Activated naive CD8-positive, alpha-beta T cell treated with anti-CD3 and anti-CD28 coated beads, Interleukin-2, amount 10 ng/mL, durations not matched to agents 7 days and 5 days (primary cell): Measurements from ENCODE around the gene SCAMP2. TPM values are rescaled to one million over a fixed set of nuclear protein-coding genes. Genes with fewer than 3 reads are reported as not detected.

Source experiments
- ATAC-seq: fragments of 150-1000 bp; cut with Tn5 transposase; one replicate; pipeline ENCODE4 v1.10.0; 2021; ENCODE audit warnings: low read depth, moderate library complexity
- POLR2A ChIA-PET: fragments of 350-600 bp; sonication (Branson Sonifier 250); formaldehyde crosslinking; loops from one replicate; lab custom pipeline; 2021; ENCODE audit warnings: antibody characterized with exemption; lab: Charles Lee
- DNase-seq: peaks from one replicate; pipeline ENCODE4 v3.0.0; 2021
- H3K27ac Mint-ChIP-seq: one replicate; pipeline ENCODE4 v1.8.0; 2022; ENCODE audit warnings: mild to moderate bottlenecking, mixed read lengths
- H3K27me3 Mint-ChIP-seq: one replicate; pipeline ENCODE4 v1.8.0; 2022; ENCODE audit warnings: mild to moderate bottlenecking, moderate library complexity, mixed read lengths
- H3K36me3 Mint-ChIP-seq: one replicate; pipeline ENCODE4 v1.8.0; 2021; ENCODE audit warnings: mild to moderate bottlenecking, mixed read lengths
- H3K4me1 Mint-ChIP-seq: one replicate; pipeline ENCODE4 v1.8.0; 2021; ENCODE audit warnings: mixed read lengths
- H3K4me3 Mint-ChIP-seq: one replicate; pipeline ENCODE4 v1.8.0; 2022; ENCODE audit warnings: mild to moderate bottlenecking, moderate library complexity, mixed read lengths
- H3K9me3 Mint-ChIP-seq: one replicate; pipeline ENCODE4 v1.8.0; 2021; ENCODE audit warnings: mixed read lengths
- total RNA-seq, 2 experiments: library from RNA; stranded (reverse); gene quantifications; one replicate each; pipeline ENCODE4 v1.2.3, GENCODE V29; 2021

Gene SCAMP2
- total RNA-seq, 2 experiments from 2014 or later = 100 to 103 TPM

- Mint-ChIP-seq H3K9me3 (no peaks in the 10 kb centered on the region), H3K4me3 (peak overlapping the region; percentile 95), H3K27ac (peak overlapping the region; percentile 87), H3K36me3 (peaks cover 43% of the 10 kb centered on the region), H3K27me3 (no peaks in the 10 kb centered on the region), H3K4me1 (peaks cover 61% of the 10 kb centered on the region)
- POLR2A ChIA-PET = interaction anchor here (0.5 to 2.0 kb wide), 14 partner anchors 11 to 875 kb away, joined by 3 to 15 read pairs (median 4); partner anchors contain the start of genes FAM219B, MPI, PML and ULK3
- DNase-seq (no peak), ATAC-seq (no peak)
These were observed 3.8 kb downstream of the SCAMP2 start for GRCh38 chr15:74869372-74869725.

GRCh38 chr15:74868059-74868458, 5.1 kb downstream of the SCAMP2 start:
- peaks cover 48% of the 10 kb centered on the region for H3K36me3 Mint-ChIP-seq
- H3K4me1 Mint-ChIP-seq = peaks cover 69% of the 10 kb centered on the region
- ATAC-seq = no peak

GRCh38 chr15:74867466-74868038, 5.6 kb downstream of the SCAMP2 start:
- H3K4me3 Mint-ChIP-seq = peak overlapping the region; percentile 52
- H3K36me3 Mint-ChIP-seq = peaks cover 47% of the 10 kb centered on the region
- DNase-seq (no peak), ATAC-seq (no peak)
- H3K27me3 Mint-ChIP-seq = no peaks in the 10 kb centered on the region
- H3K4me1 Mint-ChIP-seq = peaks cover 66% of the 10 kb centered on the region
- POLR2A ChIA-PET = interaction anchor here (0.8 to 2.9 kb wide), 2 partner anchors 10 to 22 kb away, joined by 3 to 15 read pairs; no protein-coding TSS in a partner anchor
- H3K27ac Mint-ChIP-seq = peak overlapping the region; percentile 58
- no peaks in the 10 kb centered on the region for H3K9me3 Mint-ChIP-seq

More at GRCh38 chr15:74868059-74868458, 5.1 kb downstream of the SCAMP2 start:
- POLR2A ChIA-PET = interaction anchor here (0.8 to 2.9 kb wide), 2 partner anchors 10 to 23 kb away, joined by 3 to 15 read pairs; no protein-coding TSS in a partner anchor
- DNase-seq = no peak
- H3K27ac Mint-ChIP-seq = peak overlapping the region; percentile 58
- peak overlapping the region; percentile 52 for H3K4me3 Mint-ChIP-seq
- no peaks in the 10 kb centered on the region for H3K27me3 Mint-ChIP-seq
- H3K9me3 Mint-ChIP-seq = no peaks in the 10 kb centered on the region

- H3K9me3 Mint-ChIP-seq = no peaks in the 10 kb centered on the region
- DNase-seq = no peak
- H3K4me1 Mint-ChIP-seq = peaks cover 62% of the 10 kb centered on the region
- POLR2A ChIA-PET = interaction anchor here (2.9 kb wide), 1 partner anchor 8 kb away, joined by 15 read pairs; no protein-coding TSS in a partner anchor
- no peak for ATAC-seq
- H3K4me3 Mint-ChIP-seq = no peak overlapping the region
- peak overlapping the region; percentile 11 for H3K27ac Mint-ChIP-seq
- peaks cover 45% of the 10 kb centered on the region for H3K36me3 Mint-ChIP-seq
- no peaks in the 10 kb centered on the region for H3K27me3 Mint-ChIP-seq
These were observed 7.1 kb downstream of the SCAMP2 start for GRCh38 chr15:74866090-74866489.

- Mint-ChIP-seq H3K4me3 (no peak overlapping the region), H3K4me1 (peaks cover 54% of the 10 kb centered on the region), H3K27ac (peak overlapping the region; percentile 65), H3K27me3 (no peaks in the 10 kb centered on the region), H3K9me3 (no peaks in the 10 kb centered on the region), H3K36me3 (peaks cover 42% of the 10 kb centered on the region)
- DNase-seq (no peak), ATAC-seq (no peak)
- POLR2A ChIA-PET = interaction anchor here (0.6 to 1.6 kb wide), 3 partner anchors 41 to 243 kb away, joined by 3 to 5 read pairs (median 5); partner anchors contain the start of gene FAM219B
These were observed 7.8 kb downstream of the SCAMP2 start for GRCh38 chr15:74865316-74865715.

GRCh38 chr15:74864296-74864695, 8.9 kb downstream of the SCAMP2 start:
- no peaks in the 10 kb centered on the region for H3K9me3 Mint-ChIP-seq
- no peak for DNase-seq
- no peak overlapping the region for H3K4me3 Mint-ChIP-seq
- no peak for ATAC-seq
- peaks cover 35% of the 10 kb centered on the region for H3K36me3 Mint-ChIP-seq
- peaks cover 49% of the 10 kb centered on the region for H3K4me1 Mint-ChIP-seq
- POLR2A ChIA-PET = interaction anchor here (1.6 kb wide), 1 partner anchor 42 kb away, joined by 5 read pairs; the partner anchor contains the start of gene FAM219B
- H3K27me3 Mint-ChIP-seq = no peaks in the 10 kb centered on the region
- peak overlapping the region; percentile 75 for H3K27ac Mint-ChIP-seq

- no peak for DNase-seq
- peak overlapping the region; percentile 45 for H3K4me3 Mint-ChIP-seq
- H3K36me3 Mint-ChIP-seq = peaks cover 34% of the 10 kb centered on the region
- peaks cover 50% of the 10 kb centered on the region for H3K4me1 Mint-ChIP-seq
- POLR2A ChIA-PET = interaction anchor here (1.6 kb wide), 1 partner anchor 43 kb away, joined by 5 read pairs; the partner anchor contains the start of gene FAM219B
- H3K27me3 Mint-ChIP-seq = no peaks in the 10 kb centered on the region
- peak; percentile 72 for ATAC-seq
- H3K9me3 Mint-ChIP-seq = no peaks in the 10 kb centered on the region
- H3K27ac Mint-ChIP-seq = peak overlapping the region; percentile 80
These were observed 9.7 kb downstream of the SCAMP2 start for GRCh38 chr15:74863239-74864056.

GRCh38 chr15:74858369-74858740, 14.8 kb downstream of the SCAMP2 start:
- Mint-ChIP-seq H3K27me3 (no peaks in the 10 kb centered on the region), H3K9me3 (no peaks in the 10 kb centered on the region), H3K36me3 (peaks cover 7% of the 10 kb centered on the region), H3K27ac (peak overlapping the region; percentile 79), H3K4me3 (peak overlapping the region; percentile 30), H3K4me1 (peaks cover 34% of the 10 kb centered on the region)
- POLR2A ChIA-PET = interaction anchor here (0.5 to 2.9 kb wide), 7 partner anchors 9 to 458 kb away, joined by 3 to 15 read pairs (median 4); partner anchors contain the start of gene FAM219B
- DNase-seq = no peak
- no peak for ATAC-seq

- H3K4me3 Mint-ChIP-seq = peak overlapping the region; percentile 41
- DNase-seq = no peak
These were observed 15.3 kb downstream of the SCAMP2 start for GRCh38 chr15:74857671-74858368.

GRCh38 chr15:74857082-74857655, 16.0 kb downstream of the SCAMP2 start:
- Mint-ChIP-seq H3K4me1 (peaks cover 34% of the 10 kb centered on the region), H3K36me3 (peaks cover 10% of the 10 kb centered on the region), H3K4me3 (peak overlapping the region; percentile 27), H3K27ac (peak overlapping the region; percentile 79), H3K9me3 (no peaks in the 10 kb centered on the region), H3K27me3 (no peaks in the 10 kb centered on the region)
- no peak for DNase-seq
- POLR2A ChIA-PET = interaction anchor here (0.6 to 2.9 kb wide), 5 partner anchors 10 to 81 kb away, joined by 3 to 15 read pairs (median 7); partner anchors contain the start of gene COX5A
- ATAC-seq = peak; percentile 43

More at GRCh38 chr15:74857671-74858368, 15.3 kb downstream of the SCAMP2 start:
- POLR2A ChIA-PET = interaction anchor here (0.5 to 2.9 kb wide), 8 partner anchors 10 to 458 kb away, joined by 3 to 15 read pairs (median 4); partner anchors contain the start of genes COX5A and FAM219B
- H3K36me3 Mint-ChIP-seq = peaks cover 9% of the 10 kb centered on the region
- peak overlapping the region; percentile 79 for H3K27ac Mint-ChIP-seq
- H3K4me1 Mint-ChIP-seq = peaks cover 34% of the 10 kb centered on the region
- H3K27me3 Mint-ChIP-seq = no peaks in the 10 kb centered on the region
- peak; percentile 82 for ATAC-seq
- H3K9me3 Mint-ChIP-seq = no peaks in the 10 kb centered on the region

GRCh38 chr15:74856537-74856936, 16.6 kb downstream of the SCAMP2 start:
- POLR2A ChIA-PET = interaction anchor here (0.6 to 1.6 kb wide), 4 partner anchors 14 to 93 kb away, joined by 3 to 9 read pairs (median 4); partner anchors contain the start of gene COX5A
- DNase-seq = no peak
- Mint-ChIP-seq H3K27me3 (no peaks in the 10 kb centered on the region), H3K4me1 (peaks cover 34% of the 10 kb centered on the region), H3K9me3 (no peaks in the 10 kb centered on the region), H3K4me3 (no peak overlapping the region), H3K27ac (no peak overlapping the region), H3K36me3 (peaks cover 13% of the 10 kb centered on the region)
- no peak for ATAC-seq

- no peaks in the 10 kb centered on the region for H3K27me3 Mint-ChIP-seq
- no peaks in the 10 kb centered on the region for H3K9me3 Mint-ChIP-seq
- no peak overlapping the region for H3K27ac Mint-ChIP-seq
- no peak overlapping the region for H3K4me3 Mint-ChIP-seq
- DNase-seq (no peak), ATAC-seq (no peak)
- H3K4me1 Mint-ChIP-seq = peaks cover 34% of the 10 kb centered on the region
- POLR2A ChIA-PET = interaction anchor here (0.7 to 1.6 kb wide), 2 partner anchors 14 to 93 kb away, joined by 4 to 9 read pairs; no protein-coding TSS in a partner anchor
- H3K36me3 Mint-ChIP-seq = peaks cover 17% of the 10 kb centered on the region
These were observed 17.3 kb downstream of the SCAMP2 start for GRCh38 chr15:74855857-74856256.
